ENCODE measurements around the gene TRIM28.
A peak's percentile ranks its signal among the peaks of the same experiment; 100 is the strongest.

Gene TRIM28

GRCh38 chr19:58543826-58544590 lies at the start of gene TRIM28:
Gene TRIM28 (plus strand): TSS chr19:58544064. CDS start chr19:58544758, 694 bp downstream.
- Histone ChIP-seq H3K4me1 (ENCODE audit: insufficient read depth, low read length) (peaks cover 53% of the 10 kb centered on the region), H3K4me3 (ENCODE audit: low read depth in 1 of 2, low read length in 2 of 2) (peak within 1 kb of the TSS; percentile 93 to 100), H3K9me3 (ENCODE audit: insufficient read depth, low read length, severe bottlenecking) (no peaks in the 10 kb centered on the region), H3K79me2 (ENCODE audit: insufficient read depth, low read length) (peaks cover 47% of the 10 kb centered on the region), H3K9ac (ENCODE audit: low read depth, low read length) (peak within 1 kb of the TSS; percentile 98), H4K20me1 (ENCODE audit: insufficient read depth, low read length) (peaks cover 44% of the 10 kb centered on the region), H2AFZ (ENCODE audit: low read depth, low read length) (peak within 1 kb of the TSS; percentile 62), H3K27me3 (ENCODE audit: insufficient read depth, low read length, poor library complexity) (peaks cover 4% of the 10 kb centered on the region), H3K36me3 (ENCODE audit: insufficient read depth, low read length) (peaks cover 44% of the 10 kb centered on the region), H3K4me2 (ENCODE audit: insufficient read depth, low read length) (peak within 1 kb of the TSS; percentile 84), H3K27ac (ENCODE audit: low read length) (peak within 1 kb of the TSS; percentile 93)
- TF ChIP-seq, protein P1, sequence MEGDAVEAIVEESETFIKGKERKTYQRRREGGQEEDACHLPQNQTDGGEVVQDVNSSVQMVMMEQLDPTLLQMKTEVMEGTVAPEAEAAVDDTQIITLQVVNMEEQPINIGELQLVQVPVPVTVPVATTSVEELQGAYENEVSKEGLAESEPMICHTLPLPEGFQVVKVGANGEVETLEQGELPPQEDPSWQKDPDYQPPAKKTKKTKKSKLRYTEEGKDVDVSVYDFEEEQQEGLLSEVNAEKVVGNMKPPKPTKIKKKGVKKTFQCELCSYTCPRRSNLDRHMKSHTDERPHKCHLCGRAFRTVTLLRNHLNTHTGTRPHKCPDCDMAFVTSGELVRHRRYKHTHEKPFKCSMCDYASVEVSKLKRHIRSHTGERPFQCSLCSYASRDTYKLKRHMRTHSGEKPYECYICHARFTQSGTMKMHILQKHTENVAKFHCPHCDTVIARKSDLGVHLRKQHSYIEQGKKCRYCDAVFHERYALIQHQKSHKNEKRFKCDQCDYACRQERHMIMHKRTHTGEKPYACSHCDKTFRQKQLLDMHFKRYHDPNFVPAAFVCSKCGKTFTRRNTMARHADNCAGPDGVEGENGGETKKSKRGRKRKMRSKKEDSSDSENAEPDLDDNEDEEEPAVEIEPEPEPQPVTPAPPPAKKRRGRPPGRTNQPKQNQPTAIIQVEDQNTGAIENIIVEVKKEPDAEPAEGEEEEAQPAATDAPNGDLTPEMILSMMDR (IDR thresholded peaks at IDR 0.05; ENCODE audit: borderline replicate concordance, extremely low read depth, low read length, poor library complexity, severe bottlenecking), result no peak
- no peak for TF ChIP-seq EZH2 (IDR thresholded peaks at IDR 0.05; ENCODE audit: borderline replicate concordance, low read depth, low read length, severe bottlenecking)
- peak; percentile 100 for DNase-seq
- peak; percentile 97 for ATAC-seq (ENCODE audit: insufficient read depth, low read depth)

- TF ChIP-seq, protein P1 (IDR thresholded peaks at IDR 0.05; ENCODE audit: borderline replicate concordance, extremely low read depth, low read length, poor library complexity, severe bottlenecking), result no peak
- TF ChIP-seq EZH2 (IDR thresholded peaks at IDR 0.05; ENCODE audit: borderline replicate concordance, low read depth, low read length, severe bottlenecking), result no peak
- Histone ChIP-seq H3K9ac (ENCODE audit: low read depth, low read length) (peak overlapping the region; percentile 72), H3K27me3 (ENCODE audit: insufficient read depth, low read length, poor library complexity) (no peaks in the 10 kb centered on the region), H3K4me1 (ENCODE audit: insufficient read depth, low read length) (peaks cover 38% of the 10 kb centered on the region), H3K79me2 (ENCODE audit: insufficient read depth, low read length) (peaks cover 22% of the 10 kb centered on the region), H3K4me3 (ENCODE audit: low read depth in 1 of 2, low read length in 2 of 2) (peak overlapping the region in 1 of 2 experiments; percentile 83; a peak in 2 of 4 replicates), H3K27ac (ENCODE audit: low read length) (peak overlapping the region; percentile 74), H3K9me3 (ENCODE audit: insufficient read depth, low read length, severe bottlenecking) (no peaks in the 10 kb centered on the region), H3K4me2 (ENCODE audit: insufficient read depth, low read length) (peak overlapping the region; percentile 98), H2AFZ (ENCODE audit: low read depth, low read length) (no peak overlapping the region), H4K20me1 (ENCODE audit: insufficient read depth, low read length) (no peaks in the 10 kb centered on the region), H3K36me3 (ENCODE audit: insufficient read depth, low read length) (no peaks in the 10 kb centered on the region)
- ATAC-seq (ENCODE audit: insufficient read depth, low read depth), result no peak
- DNase-seq, result no peak
These were observed 46.2 kb upstream of the TRIM28 start for GRCh38 chr19:58497634-58498170.

DNA sequence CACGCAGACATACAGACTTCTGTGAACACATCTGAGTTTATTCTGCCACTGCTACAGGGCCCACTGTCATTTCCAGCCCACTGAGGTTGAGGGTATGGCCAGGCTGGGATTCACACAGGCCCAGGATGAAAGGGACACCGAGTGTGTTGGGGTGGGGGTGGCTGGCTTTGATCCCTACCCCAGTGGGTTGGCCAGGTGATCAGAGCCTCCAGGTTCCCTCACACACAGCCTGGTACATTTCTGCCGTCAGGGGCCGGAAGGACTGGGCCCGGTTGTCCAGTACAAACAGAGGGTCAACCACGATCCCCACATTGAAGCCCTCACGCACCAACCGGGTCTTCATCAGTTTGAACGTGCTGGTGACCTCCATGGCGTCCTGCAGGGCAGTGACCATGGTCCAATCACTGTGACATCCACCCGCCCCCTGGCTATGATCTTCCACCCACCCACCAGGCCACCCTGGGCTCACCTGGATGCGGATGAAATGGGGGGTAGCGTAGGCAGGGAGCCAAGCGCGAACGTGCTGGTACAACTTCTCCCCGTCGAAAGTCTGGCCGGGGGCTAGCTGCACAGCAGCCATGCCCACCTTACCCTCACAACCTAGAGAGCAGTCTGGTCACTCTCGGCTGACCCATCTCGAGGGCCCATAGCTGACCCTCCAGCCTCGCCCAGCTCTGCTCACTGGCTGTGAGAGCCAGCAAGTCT lies 45.4 kb upstream of the TRIM28 start:
- H3K4me1 ChIP-seq (ENCODE audit: insufficient read depth, low read length), result peaks cover 38% of the 10 kb centered on the region
- H3K27ac ChIP-seq (ENCODE audit: low read length), result peak overlapping the region; percentile 74
- no peaks in the 10 kb centered on the region for H3K9me3 ChIP-seq (ENCODE audit: insufficient read depth, low read length, severe bottlenecking)
- DNase-seq (no peak), ATAC-seq (ENCODE audit: insufficient read depth, low read depth) (no peak)
- TF ChIP-seq, protein P1 (IDR thresholded peaks at IDR 0.05; ENCODE audit: borderline replicate concordance, extremely low read depth, low read length, poor library complexity, severe bottlenecking), result no peak
- no peak for TF ChIP-seq EZH2 (IDR thresholded peaks at IDR 0.05; ENCODE audit: borderline replicate concordance, low read depth, low read length, severe bottlenecking)
- peaks cover 22% of the 10 kb centered on the region for H3K79me2 ChIP-seq (ENCODE audit: insufficient read depth, low read length)
- peak overlapping the region; percentile 92 for H2AFZ ChIP-seq (ENCODE audit: low read depth, low read length)
- H3K9ac ChIP-seq (ENCODE audit: low read depth, low read length), result peak overlapping the region; percentile 72
- H4K20me1 ChIP-seq (ENCODE audit: insufficient read depth, low read length), result no peaks in the 10 kb centered on the region
- no peaks in the 10 kb centered on the region for H3K27me3 ChIP-seq (ENCODE audit: insufficient read depth, low read length, poor library complexity)
- H3K4me3 ChIP-seq (ENCODE audit: low read depth in 1 of 2, low read length in 2 of 2), result peak overlapping the region; percentile 49 to 83; a peak in 3 of 4 replicates
- H3K36me3 ChIP-seq (ENCODE audit: insufficient read depth, low read length), result no peaks in the 10 kb centered on the region
- peak overlapping the region; percentile 98 for H3K4me2 ChIP-seq (ENCODE audit: insufficient read depth, low read length)
